HEK293T (cell line): Measurements from ENCODE around the gene ITGB1.

Experiments
- CTCF ChIA-PET: fragments of 350-600 bp; formaldehyde crosslinking; extraction: SDS; loops from one replicate; lab custom pipeline; 2021; ENCODE audit warnings: antibody characterized with exemption, inconsistent platforms; lab: Yijun Ruan, JAX
- POLR2A ChIA-PET: fragments of 350-600 bp; formaldehyde crosslinking; extraction: SDS; loops from one replicate; lab custom pipeline; 2020; ENCODE audit warnings: antibody characterized with exemption, inconsistent platforms; lab: Yijun Ruan, JAX
- DNase-seq: peaks from one replicate; pipeline ENCODE4 v3.0.0; 2012; ENCODE audit warnings: mixed read lengths; ENCODE audit errors: extremely low spot score
- ARNT ChIP-seq: fragments of 450-650 bp; IDR thresholded peaks from 2 replicates; pipeline ENCODE4 v1.6.1; 2017; ENCODE audit warnings: mild to moderate bottlenecking
- BHLHE40 ChIP-seq: fragments of 450-650 bp; IDR thresholded peaks from 2 replicates; pipeline ENCODE4 v1.6.1; 2016; ENCODE audit warnings: mild to moderate bottlenecking, moderate library complexity, borderline replicate concordance
- CTBP1 ChIP-seq: fragments of 450-650 bp; IDR thresholded peaks from 2 replicates; pipeline ENCODE4 v1.6.1; 2016; ENCODE audit warnings: borderline replicate concordance
- ELF4 ChIP-seq: fragments of 450-650 bp; IDR thresholded peaks from 2 replicates; pipeline ENCODE4 v1.6.1; 2017; ENCODE audit warnings: antibody characterized with exemption
- FOXA1 ChIP-seq: fragments of 450-650 bp; IDR thresholded peaks from 2 replicates; pipeline ENCODE4 v1.6.1; 2016; ENCODE audit warnings: mild to moderate bottlenecking
- FOXK2 ChIP-seq: fragments of 450-650 bp; IDR thresholded peaks from 2 replicates; pipeline ENCODE4 v1.6.1; 2016; ENCODE audit warnings: mild to moderate bottlenecking
- FOXM1 ChIP-seq: fragments of 450-650 bp; IDR thresholded peaks from 2 replicates; pipeline ENCODE4 v1.6.1; 2017; ENCODE audit warnings: mild to moderate bottlenecking, borderline replicate concordance
- HDGF ChIP-seq: fragments of 450-650 bp; IDR thresholded peaks from 2 replicates; pipeline ENCODE4 v1.6.1; 2017; ENCODE audit warnings: antibody characterized with exemption, borderline replicate concordance
- L3MBTL2 ChIP-seq: fragments of 450-650 bp; conservative IDR thresholded peaks from 2 replicates; pipeline ENCODE4 v1.6.1; 2016; ENCODE audit warnings: mild to moderate bottlenecking
- LEF1 ChIP-seq: fragments of 450-650 bp; IDR thresholded peaks from 2 replicates; pipeline ENCODE4 v1.6.1; 2017; ENCODE audit warnings: mild to moderate bottlenecking, borderline replicate concordance
- NFRKB ChIP-seq: fragments of 450-650 bp; IDR thresholded peaks from 2 replicates; pipeline ENCODE4 v1.6.1; 2016; ENCODE audit warnings: mild to moderate bottlenecking, moderate library complexity
- PKNOX1 ChIP-seq: fragments of 450-650 bp; IDR thresholded peaks from 2 replicates; pipeline ENCODE4 v1.6.1; 2016
- SP1 ChIP-seq: fragments of 450-650 bp; IDR thresholded peaks from 2 replicates; pipeline ENCODE4 v1.6.1; 2017
- SUZ12 ChIP-seq: fragments of 450-650 bp; IDR thresholded peaks from 2 replicates; pipeline ENCODE4 v1.6.1; 2016; ENCODE audit warnings: mild to moderate bottlenecking
- TARDBP ChIP-seq: fragments of 450-650 bp; IDR thresholded peaks from 2 replicates; pipeline ENCODE4 v1.6.1; 2016
- ZNF384 ChIP-seq: fragments of 450-650 bp; IDR thresholded peaks from 2 replicates; pipeline ENCODE4 v1.6.1; 2016

The ITGB1 gene

GRCh38 chr10:32953277-32953927 is 4.6 kb downstream of the ITGB1 start:
- no peak for DNase-seq
- POLR2A ChIA-PET: interaction anchor here (1.0 kb wide), 1 partner anchor 27 kb away, joined by 3 read pairs; no protein-coding TSS in a partner anchor
- CTCF ChIA-PET: no interaction called here
- TF ChIP-seq PKNOX1 (peak; percentile 39; the same call in 1 of the 2 replicates), HDGF (no peak), LEF1 (no peak), NFRKB (no peak), TARDBP (no peak), ARNT (no peak)

DNA sequence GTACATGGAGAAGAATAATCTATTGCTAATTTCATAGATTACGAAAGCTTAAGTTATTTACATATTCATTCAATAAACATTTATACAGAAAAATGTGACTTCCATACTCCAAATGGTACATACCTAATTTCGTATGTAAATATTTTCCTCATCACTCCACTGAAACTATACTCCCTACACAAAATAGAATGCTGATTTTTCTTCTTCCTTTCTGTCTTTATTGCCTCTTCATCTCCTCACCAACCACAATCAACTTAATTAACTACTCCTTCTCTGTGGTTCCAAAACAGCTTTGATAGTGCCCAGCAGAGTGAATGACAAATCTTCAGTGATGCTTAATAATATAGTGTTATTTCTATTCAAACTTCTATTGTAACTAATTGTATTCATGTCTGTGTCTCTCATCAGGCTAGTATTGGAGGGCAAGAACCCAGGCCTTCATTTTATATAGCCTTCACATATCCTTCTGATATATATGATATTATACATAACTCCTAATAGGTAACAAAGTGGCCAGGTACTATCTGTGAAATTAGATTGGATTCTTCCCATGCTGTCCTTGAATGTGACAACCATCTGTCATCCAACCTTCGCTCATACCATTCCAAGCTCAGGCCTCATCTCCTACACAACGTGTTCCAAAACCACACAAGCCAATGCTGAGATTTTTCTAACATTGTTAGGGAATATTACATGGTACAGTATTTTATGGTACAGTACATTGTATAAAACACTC is 5.3 kb downstream of the ITGB1 start:
- CTCF ChIA-PET: no interaction called here
- POLR2A ChIA-PET: interaction anchor here (1.0 kb wide), 1 partner anchor 28 kb away, joined by 3 read pairs; no protein-coding TSS in a partner anchor
- no peak for DNase-seq
- no peak for TF ChIP-seq L3MBTL2
- no peak for TF ChIP-seq FOXM1
- no peak for TF ChIP-seq ZNF384

- CTCF ChIA-PET: interaction anchor here (0.5 kb wide), 1 partner anchor 9 kb away, joined by 5 read pairs; no protein-coding TSS in a partner anchor
Observed at GRCh38 chr10:32952094-32952493, 5.9 kb downstream of the ITGB1 start.

DNA sequence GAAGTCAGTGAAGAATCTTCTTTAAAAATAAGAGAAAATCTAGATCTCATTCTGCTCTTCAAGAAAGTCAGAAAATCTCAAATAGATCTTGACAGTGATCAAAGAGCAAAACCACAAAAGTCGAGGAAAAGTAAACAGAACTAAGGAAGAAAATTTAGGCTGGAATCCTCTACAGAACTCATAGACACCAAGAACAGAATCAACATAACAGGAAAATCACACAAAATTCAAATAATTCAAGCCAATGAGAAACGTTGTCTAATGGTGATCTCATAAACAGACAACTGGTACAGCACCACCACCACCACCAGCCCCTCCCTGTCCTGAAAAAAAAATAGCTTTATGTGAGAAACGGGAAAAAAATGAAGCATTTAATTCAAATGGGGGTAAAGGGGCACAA is 6.9 kb downstream of the ITGB1 start:
- ChIA-PET POLR2A (interaction anchor here (0.7 to 1.7 kb wide), 3 partner anchors 9 to 31 kb away, joined by 4 to 5 read pairs (median 4); no protein-coding TSS in a partner anchor), CTCF (interaction anchor here (0.7 to 1.2 kb wide), 2 partner anchors 29 to 1687 kb away, joined by 3 to 6 read pairs; no protein-coding TSS in a partner anchor)
- no peak for DNase-seq
- TF ChIP-seq ZNF384 (no peak), FOXM1 (no peak), PKNOX1 (no peak)

More at GRCh38 chr10:32952094-32952493, 5.9 kb downstream of the ITGB1 start:
- DNase-seq: no peak
- no peak for TF ChIP-seq SP1
- no peak for TF ChIP-seq HDGF
- no peak for TF ChIP-seq FOXK2
- no peak for TF ChIP-seq ZNF384
- no peak for TF ChIP-seq SUZ12
- TF ChIP-seq BHLHE40: no peak
- TF ChIP-seq TARDBP: no peak
- no peak for TF ChIP-seq L3MBTL2
- no peak for TF ChIP-seq FOXM1
- TF ChIP-seq LEF1: no peak
- TF ChIP-seq NFRKB: no peak
- no peak for TF ChIP-seq PKNOX1
- no peak for TF ChIP-seq FOXA1
- TF ChIP-seq CTBP1: no peak
- TF ChIP-seq ARNT: no peak
- TF ChIP-seq ELF4: no peak
- POLR2A ChIA-PET: no interaction called here

DNA sequence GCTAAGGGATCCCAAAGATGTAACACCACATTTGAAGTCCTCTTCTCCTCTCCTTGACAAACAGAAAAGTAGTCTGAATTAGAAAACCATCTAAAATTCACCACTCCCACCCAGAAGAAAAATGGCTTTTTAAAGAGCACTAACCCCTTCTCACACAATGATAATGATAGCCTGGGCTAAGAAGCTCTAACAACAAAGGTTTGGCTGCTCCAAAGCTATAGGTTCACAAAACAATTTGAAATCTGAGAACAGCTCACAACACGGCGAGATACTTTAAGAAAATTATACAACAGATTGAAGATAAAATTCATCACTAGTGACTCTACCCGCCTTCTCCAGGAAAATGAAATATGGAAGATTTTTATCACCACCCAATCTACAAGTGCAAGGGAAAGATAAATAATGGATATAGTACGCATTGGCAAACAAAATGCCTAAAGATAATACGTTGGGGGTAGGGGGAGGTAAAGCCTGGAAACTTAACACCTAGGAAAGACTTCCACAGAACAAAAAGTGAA is 7.4 kb downstream of the ITGB1 start:
- ChIA-PET CTCF (interaction anchor here (0.7 to 1.2 kb wide), 2 partner anchors 30 to 1688 kb away, joined by 3 to 6 read pairs; no protein-coding TSS in a partner anchor), POLR2A (interaction anchor here (1.7 kb wide), 1 partner anchor 30 kb away, joined by 5 read pairs; no protein-coding TSS in a partner anchor)
- no peak for TF ChIP-seq FOXK2
- 0 out of 2 replicates have a peak, but pooled peaks have one; percentile 14 for TF ChIP-seq PKNOX1
- no peak for DNase-seq

GRCh38 chr10:32949221-32949678 is 8.8 kb downstream of the ITGB1 start:
- ChIA-PET POLR2A (no interaction called here), CTCF (no interaction called here)
- no peak for TF ChIP-seq HDGF
- no peak for TF ChIP-seq ARNT
- no peak for TF ChIP-seq TARDBP
- no peak for TF ChIP-seq ZNF384
- no peak for TF ChIP-seq FOXA1
- no peak for TF ChIP-seq L3MBTL2
- no peak for TF ChIP-seq BHLHE40
- TF ChIP-seq PKNOX1: no peak
- no peak for TF ChIP-seq NFRKB
- no peak for TF ChIP-seq SUZ12
- no peak for TF ChIP-seq FOXK2
- no peak for TF ChIP-seq SP1
- TF ChIP-seq ELF4: no peak
- no peak for DNase-seq
